ENCODE measurements around the gene CSDE1.
"Not testable (repeated sequence)": the region's sequence is repeated elsewhere in the genome, so short reads cannot be mapped to it uniquely, and the experiment has no call there.

Gene CSDE1

DNA sequence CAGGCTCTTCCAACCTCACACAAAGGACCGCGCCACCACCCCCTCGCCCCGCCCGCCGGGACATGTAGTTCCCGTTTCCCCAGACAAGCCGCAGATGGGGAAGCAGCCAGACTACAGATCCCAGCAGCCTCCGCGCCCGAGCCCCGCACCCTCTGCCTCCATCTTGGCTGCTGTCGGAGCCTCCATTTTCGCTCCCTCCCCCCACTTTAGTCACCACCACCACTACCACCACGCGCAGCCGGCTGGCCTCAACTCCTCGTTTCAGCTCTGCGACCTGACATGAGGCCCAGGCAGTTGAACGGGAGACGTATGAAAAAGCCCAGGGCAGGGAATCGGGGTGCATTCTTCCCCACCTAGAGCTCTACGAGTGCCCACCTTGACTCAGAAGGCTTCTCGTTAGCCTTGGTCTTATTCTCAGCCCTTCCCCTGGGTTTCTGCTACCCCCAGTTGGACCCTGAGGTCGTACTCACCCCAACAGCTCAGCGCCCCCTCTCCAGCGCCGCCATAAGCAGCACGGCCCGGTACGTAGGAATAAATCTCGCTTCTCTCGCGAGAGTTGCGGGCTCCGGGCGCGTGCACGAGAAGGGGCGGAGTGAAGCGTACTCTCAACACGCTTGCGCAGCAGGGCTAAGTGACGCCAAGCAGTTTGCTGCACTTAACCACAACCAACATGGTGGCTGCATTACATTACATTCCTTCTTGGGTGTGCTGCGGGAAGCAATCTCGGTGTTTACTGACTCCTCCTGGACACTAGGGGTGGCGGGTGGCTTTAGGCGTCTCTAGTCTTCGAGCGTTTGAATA is at the start of gene CSDE1:
TSS of gene CSDE1 (minus strand) at position 530 of the 801 bp plus-strand sequence. CDS start 18,094 bp downstream, outside the sequence.
- peak; percentile 97 for DNase-seq

DNA sequence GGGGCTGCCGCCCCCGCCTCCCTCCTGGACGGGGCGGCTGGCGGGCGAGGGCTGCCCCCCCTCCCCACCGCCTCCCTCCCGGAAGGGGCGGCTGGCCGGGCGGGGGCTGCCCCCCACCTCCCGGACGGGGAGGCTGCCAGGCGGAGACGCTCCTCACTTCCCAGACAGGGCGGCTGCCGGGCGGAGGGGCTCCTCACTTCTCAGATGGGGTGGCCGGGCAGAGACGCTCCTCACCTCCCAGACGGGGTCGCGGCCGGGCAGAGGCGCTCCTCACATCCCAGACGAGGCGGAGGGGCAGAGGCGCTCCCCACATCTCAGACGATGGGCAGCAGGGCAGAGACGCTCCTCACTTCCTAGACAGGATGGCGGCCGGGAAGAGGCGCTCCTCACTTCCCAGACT is 46.7 kb upstream of the CSDE1 start:
- not testable (repeated sequence) for DNase-seq

GRCh38 chr1:114803001-114803400 is 45.2 kb upstream of the CSDE1 start:
- DNase-seq = no peak

GRCh38 chr1:114794038-114794437 is 36.3 kb upstream of the CSDE1 start:
- DNase-seq = no peak

DNA sequence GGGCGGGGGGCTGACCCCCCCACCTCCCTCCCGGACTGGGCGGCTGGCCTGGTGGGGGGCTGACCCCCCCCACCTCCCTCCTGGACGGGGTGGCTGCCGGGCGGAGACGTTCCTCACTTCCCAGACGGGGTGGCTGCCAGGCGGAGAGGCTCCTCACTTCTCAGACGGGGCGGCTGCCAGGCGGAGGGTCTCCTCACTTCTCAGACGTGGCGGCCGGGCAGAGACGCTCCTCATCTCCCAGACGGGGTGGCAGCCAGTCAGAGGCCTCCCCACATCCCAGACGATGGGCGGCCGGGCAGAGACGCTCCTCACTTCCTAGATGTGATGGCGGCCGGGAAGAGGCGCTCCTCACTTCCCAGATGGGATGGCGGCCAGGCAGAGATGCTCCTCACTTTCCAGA is 32.8 kb upstream of the CSDE1 start:
- not testable (repeated sequence) for DNase-seq

- not testable (repeated sequence) for DNase-seq
Measured at GRCh38 chr1:114786440-114786839, 28.7 kb upstream of the CSDE1 start.

DNA sequence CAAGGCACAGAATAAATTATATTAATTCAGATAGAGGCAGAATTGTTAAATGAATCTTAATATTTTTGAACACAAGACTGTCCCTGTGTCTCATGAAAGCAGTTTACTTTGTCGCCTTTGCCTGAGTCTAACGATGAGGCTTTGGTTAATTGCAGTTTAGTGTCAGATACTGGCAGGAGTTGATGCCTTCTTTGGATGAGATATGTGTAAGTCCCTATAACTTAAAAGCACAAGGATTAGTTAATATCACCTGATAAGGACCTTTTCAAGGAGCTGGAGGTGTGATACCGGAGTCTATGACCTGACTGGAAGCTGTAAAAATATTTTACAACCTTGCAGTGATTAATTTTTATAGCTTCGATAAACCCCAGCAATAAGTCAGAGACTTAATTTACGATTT is 24.7 kb upstream of the CSDE1 start:
- no peak for DNase-seq

DNA sequence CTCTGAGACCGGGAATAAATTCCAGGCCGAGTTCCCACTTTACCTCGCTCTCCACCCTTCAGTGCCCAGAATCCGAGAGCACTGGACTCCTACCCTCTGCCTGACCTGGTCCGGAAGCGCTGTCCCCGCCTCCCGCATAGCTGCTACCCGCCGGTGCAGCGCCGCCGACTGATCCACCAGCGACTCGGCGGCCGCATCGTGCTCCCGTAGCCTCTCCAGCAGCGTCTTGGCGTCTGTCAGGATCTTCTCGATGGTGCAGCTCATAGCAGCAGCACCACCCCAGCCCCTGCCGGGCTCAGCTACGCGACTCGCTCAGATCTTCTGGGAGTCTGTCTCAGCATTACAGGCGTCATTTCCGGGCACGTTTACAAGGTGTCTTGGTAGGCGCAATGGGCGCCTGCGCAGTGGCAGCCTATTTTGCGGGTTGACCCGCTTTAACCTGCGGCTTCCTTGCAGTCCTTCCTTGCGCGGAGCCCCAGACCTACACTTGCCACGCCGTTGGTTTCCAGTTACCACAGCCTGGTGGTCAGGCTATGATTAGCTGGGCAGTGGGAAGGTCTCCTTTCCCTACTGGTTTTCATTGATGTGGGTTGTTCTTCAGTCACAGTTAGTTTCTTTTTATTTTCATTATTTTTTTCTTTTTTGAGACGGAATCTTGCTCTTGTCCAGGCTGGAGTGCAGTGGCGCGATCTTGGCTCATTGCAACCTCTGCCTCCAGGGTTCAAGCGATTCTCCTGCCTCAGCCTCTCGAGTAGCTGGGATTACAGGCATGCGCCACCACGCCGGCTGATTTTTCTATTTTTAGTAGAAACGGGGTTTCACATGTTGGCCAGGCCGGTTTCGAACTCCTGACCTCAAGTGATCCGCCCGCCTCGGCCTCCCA is 22.8 kb upstream of the CSDE1 start, which contains the start of gene SIKE1:
TSS of gene SIKE1 (minus strand) at position 342 of the 883 bp plus-strand sequence. CDS start at position 264, 78 bp downstream.
- DNase-seq = peak; percentile 91

- no peak for DNase-seq
Measured at GRCh38 chr1:114779722-114780121, 21.9 kb upstream of the CSDE1 start.

DNA sequence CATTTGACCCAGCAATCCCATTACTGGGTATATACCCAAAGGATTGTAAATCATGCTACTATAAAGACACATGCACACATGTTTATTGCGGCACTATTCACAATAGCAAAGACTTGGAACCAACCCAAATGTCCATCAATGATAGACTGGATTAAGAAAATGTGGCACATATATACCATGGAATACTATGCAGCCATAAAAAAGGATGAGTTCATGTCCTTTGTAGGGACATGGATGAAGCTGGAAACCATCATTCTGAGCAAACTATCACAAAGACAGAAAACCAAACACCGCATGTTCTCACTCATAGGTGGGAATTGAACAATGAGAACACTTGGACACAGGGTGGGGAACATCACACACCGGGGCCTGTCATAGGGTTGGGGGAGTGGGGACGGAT is 18.9 kb upstream of the CSDE1 start:
- not testable (repeated sequence) for DNase-seq

GRCh38 chr1:114771992-114772391 is 14.2 kb upstream of the CSDE1 start:
- DNase-seq = no peak

DNA sequence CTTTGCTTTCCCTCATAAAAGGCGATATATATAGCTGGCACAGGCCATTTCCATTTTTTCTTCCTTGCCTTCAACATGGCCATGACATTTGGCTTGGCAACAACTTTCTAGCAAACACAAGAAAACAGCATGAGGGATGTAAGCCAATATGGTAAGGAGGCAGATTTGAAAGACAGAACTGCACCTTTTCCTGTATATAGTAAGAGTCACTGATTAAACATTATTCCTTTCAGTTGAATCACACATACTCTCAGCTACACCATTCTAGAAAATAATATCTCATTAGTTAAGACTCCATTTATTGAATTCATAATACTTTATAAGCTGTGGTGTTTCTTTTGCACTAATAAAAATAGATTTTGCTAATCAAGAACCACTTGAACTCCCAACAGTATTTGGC is 13.2 kb upstream of the CSDE1 start:
- DNase-seq = no peak

DNA sequence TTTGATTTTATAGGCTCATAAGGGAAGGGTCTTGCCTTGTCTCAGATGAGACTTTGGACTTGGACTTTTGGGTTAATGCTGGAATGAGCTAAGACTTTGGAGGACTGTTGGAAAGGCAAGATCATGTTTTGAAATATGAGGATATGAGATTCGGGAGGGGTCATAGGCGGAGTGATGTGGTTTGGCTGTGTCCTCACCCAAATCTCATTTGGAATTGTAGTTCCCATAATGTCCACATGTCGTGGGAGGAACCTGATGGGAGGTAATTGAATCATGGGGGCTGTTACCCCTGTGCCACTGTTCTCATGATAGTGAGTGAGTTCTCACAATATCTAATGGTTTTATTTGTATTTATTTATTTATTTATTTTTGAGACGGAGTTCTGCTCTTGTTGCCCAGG is 6.9 kb upstream of the CSDE1 start:
- no peak for DNase-seq

- DNase-seq = no peak
Measured at GRCh38 chr1:114758256-114758832, 560 bp upstream of the CSDE1 start.

DNA sequence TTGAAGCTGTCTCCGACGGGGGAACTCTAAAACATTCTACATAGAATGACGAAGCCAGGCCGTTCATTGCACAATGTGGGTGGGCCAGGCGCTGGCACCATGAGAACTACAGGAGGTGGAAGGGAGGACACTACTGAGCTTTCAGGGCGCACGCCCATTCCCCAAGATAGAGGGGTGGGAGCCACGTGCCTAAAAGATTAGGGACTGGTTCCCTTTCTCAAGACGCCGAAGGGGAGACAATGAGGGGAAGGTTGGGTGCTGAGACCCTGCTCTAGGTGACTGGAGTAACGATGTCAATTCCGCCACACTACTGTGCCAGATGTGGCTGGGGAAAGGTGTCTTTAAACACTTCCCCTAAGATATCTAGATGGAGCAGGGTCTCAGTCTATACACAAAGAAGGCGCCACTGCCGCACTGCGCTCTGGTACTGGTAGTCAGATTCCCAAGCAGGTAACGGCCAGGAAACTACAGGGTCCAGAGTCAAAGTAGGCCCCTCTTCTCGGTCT is 782 bp downstream of the CSDE1 start:
- no peak for DNase-seq

GRCh38 chr1:114756009-114756892 is 1.5 kb downstream of the CSDE1 start:
- no peak for DNase-seq

DNA sequence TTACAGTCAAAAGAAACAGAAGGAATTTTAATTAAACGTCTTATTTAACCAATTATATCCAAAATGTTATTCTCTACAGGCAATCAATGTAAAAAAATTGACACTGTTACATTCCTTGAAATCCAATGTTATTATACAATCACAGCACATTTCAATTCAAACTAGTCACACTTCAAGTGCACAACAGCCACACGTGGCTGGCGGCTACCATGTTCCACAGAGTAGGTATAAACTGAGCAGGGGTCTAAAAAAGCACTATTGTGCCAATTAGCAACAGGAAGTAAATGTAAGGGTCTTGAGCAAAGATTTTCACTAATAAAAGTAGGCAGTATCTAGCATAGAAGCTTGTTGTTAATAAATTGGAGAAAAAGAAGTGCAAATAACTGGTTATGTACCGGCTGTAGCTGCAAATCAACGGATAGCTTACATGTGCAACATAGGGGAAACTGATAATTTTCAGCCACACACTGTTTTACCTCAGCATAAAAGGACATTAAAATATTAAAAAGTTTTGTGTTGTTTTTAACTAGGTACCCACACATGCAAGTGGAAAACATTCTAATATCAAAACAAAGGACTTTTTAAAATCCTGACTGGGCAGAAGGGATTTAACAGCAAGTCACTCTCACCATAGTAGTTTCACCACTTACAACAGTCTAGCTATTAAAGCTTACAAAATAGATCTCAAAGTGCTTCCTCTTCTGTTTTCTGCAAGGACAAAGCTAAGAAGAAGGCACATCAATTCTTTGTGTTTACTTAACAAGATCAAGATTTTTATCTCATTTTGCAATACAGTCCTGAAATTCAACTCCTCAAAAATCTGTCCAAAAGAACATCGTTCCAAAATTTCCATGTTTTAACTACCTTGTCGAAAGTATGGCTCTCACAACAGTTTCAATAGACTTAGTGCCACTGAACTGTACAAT is 2.5 kb downstream of the CSDE1 start:
- DNase-seq = no peak

GRCh38 chr1:114753702-114754101 is 4.1 kb downstream of the CSDE1 start:
- not testable (repeated sequence) for DNase-seq

DNA sequence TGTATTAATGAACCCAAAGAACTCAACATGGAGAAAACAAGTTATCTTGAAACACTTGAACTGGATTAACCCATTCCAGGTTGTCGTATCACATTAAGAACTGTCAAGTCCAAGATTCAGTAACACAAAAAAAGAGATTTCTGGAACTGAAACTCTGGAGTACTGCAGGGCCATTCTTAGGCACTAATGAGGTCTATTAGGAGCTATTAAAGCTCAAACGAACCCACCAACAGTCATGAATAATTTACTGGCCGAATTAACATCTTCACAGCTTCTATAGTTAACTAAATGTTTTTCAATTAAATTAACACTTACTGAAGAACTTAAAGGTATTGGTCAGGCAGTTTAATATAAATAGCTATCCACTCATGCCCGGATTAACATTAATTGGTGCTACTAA is 4.6 kb downstream of the CSDE1 start:
- no peak for DNase-seq

DNA sequence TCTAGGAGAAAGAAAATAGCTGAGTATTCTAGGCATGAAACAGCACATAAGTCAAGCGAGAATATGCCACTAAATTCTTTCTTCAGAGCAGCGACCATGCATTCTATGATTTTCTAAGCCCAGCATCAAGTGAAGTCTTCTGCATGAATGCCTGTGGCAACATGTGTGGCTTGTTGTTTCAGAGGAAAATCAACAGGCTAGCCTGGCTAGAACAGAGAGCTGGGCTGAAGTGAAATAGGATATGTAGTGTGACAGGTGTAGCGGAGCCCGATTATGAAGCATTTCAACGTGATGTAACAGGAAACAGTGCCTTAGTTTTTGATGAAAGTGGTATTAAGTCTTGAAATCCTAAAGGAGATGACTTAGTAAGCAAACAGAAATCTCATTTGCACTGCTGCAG is 7.0 kb downstream of the CSDE1 start:
- no peak for DNase-seq

- no peak for DNase-seq
Measured at GRCh38 chr1:114749835-114750234, 7.9 kb downstream of the CSDE1 start.
